Mucosa of gallbladder (tissue), 1 donor: ENCODE results near the gene MYOC. TPM values are rescaled to one million over a fixed set of nuclear protein-coding genes. Genes with fewer than 3 reads are reported as not detected.
A peak's percentile ranks its signal among the peaks of the same experiment; 100 is the strongest.

Experiments
- DNase-seq: peaks from one replicate; pipeline ENCODE4 v3.0.0-alpha.2; 2020; ENCODE audit warnings: low spot score
- total RNA-seq: library from RNA; stranded (reverse); gene quantifications from one replicate; pipeline ENCODE4 v1.2.1, GENCODE V29; 2021
- donor health status: DM: no; HTN: no; CAD: no.

The MYOC gene
- total RNA-seq, 1 donor from 2014 or later: 2.4 TPM

DNA sequence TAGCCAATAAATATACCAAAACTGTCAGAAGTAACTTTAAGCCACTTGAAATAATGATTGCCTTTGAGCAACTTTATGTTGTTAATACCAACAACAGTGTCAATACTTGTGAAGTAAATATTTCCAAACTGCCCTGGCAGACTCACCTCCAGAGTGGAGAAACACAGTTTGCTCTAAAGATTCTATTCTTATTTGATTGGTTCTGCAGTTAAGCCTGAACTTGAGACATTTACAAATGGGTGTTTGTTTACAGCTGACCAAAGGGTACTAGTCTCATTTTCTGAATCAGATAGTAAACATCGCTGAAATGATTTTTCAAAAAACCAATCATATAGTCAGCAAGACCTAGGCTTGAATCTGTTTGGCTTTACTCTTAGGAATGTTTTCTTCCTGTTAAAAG, 1.3 kb upstream of the MYOC start:
- DNase-seq: no peak

DNA sequence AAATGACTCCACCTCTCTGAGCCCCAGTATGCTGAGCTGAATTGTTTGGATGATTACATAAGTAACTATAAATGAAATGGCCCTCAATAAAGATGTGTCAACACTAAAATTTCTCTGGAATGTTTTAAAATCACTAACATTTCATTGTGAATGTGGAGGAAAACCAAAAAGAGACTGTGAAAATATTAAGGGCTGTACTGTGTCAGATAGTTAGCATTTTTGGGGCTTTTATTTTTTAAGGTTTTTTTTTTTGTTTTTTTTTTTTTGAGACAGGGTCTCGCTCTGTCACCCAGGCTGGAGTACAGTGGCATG, 6.3 kb downstream of the MYOC start:
- DNase-seq: no peak

DNA sequence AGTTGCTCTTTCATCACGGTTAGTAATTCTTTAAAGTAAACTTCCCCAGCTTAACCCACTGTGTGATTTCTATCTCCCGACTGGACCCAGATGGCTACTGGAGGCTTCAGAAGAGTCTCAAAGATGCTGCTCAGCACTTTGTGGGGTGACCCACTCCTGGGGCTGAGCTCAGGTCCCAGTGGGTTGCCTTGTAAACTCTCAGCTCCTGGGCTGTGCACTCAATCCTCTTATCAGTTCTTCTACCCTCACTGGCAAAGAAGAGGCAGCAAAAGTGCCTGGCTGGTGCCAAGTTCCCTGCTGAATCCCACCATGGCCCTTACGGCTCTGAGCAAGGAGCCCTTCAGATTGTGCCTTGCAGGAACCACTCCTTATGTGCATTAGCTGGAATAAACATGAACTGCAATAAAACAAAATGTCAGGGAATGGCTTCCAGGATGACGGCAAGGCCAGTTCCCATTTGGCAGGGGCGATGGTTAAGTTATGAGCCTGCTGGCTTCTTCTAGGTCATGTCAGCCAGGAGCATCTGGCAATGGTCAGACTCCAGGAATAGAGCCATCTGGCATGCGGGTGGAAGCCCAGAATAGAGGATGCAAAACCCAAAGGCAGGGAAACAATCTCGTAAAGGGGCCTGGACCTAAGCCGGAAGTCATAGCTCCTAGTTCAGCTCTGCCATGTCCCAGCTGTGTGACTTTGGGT, 6.8 kb downstream of the MYOC start:
- peak; percentile 63 for DNase-seq

DNA sequence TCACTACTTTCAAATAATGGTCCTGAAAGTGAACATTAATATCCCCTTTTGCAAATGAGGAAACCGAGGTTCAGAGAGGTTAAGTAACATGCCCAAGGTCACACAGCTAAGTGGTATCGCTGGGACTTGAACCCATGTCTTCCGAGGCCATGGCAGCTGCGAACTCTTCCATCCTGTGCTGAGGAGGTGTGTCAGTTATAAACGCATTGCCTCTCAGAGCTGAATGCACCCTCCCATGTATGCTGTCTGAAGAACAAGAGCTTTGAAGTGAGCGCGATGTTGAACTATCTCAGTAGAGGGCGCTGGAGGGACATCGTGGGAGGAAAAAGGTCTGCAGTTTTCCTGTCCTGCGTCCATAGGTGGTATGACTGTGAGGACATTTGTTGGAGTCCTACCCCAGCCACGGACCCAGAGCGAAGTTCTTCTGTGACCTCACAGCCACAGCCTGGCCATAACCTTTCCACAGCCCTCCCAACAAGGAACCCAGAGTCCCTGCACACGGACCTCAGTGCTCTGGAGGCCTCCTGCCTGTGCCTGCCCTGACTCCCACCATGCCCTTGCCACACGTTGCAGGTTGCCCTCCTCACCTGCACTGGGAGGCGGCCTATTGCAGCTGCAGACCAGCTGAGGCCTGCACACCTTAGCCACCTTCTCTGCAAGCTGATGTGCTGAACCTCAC, 7.5 kb downstream of the MYOC start:
- peak; percentile 83 for DNase-seq

DNA sequence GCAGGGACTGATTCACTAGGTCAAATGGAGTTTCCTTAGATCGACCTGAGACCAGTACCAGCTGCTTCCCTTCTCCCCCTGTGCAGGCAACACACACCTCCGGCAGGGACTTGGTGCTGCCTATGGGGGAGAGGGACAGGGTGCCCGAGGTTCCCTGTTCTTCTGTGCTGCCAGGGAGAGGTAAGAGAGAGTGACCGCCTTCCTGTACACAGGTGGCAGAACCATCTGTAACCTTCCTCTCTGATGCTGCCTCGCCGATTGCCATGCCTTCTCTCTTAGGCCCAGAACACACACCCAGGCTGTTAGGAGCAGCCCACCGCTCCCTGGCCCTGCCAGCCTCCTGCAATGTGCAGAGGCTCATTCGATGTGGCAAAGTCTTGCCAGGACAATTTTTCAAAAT, 9.3 kb downstream of the MYOC start:
- no peak for DNase-seq

DNA sequence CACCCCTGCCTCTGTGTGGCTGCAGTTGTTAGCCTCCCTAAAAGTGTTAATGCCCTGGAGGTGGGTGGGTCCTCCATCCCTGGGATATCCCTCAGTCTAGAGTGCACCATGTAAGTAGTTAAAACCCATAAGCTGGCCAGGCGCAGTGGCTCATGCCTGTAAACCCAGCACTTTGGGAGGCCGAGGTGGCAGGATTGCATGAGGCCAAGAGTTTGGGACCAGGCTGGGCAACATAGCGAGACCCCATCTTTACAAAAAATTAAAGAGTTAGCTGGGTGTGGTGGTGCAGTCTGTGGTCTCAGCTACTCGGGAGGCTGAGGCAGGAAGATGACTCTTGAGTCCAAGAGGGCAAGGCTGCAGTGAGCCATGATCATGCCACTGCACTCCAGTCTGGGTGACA, 10.3 kb downstream of the MYOC start:
- DNase-seq: no peak

DNA sequence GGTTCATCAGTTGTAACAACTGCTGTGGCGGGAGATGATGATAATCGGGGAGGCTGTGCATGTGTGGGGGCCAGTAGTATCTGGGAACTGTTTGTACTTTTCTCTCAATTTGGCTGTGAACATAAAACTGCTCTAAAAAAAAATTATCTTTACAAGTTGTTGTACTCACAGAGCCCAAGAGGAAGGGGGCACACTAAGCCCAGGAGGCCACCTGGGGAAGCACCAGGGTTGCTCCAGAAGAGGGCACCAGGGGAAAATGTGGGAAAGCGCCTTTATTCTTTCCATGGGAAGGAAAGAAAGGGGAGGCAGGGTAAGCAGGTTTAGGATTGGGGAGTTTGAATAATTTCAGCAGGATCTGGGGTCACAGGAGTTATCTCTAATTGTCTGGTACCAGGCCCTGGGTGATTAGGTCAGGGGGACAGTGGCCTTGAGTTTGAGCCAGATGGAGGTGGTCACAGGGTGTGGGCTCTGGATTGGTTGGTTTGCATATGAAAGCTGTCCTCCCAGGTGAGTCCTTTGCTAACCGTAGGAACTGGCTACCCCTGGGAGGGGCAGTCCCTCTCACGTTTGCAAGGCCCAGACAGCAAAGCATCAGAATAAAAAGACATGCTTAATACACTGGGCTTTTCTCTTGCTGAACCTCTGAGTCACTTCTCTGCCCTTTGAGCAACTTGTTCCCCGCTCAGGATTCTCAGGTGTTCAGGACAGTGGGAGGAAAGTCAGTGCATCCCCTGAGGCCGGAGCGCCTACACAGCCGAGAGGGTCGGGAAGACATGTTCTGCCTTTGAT, 11.2 kb downstream of the MYOC start:
- DNase-seq: no peak

DNA sequence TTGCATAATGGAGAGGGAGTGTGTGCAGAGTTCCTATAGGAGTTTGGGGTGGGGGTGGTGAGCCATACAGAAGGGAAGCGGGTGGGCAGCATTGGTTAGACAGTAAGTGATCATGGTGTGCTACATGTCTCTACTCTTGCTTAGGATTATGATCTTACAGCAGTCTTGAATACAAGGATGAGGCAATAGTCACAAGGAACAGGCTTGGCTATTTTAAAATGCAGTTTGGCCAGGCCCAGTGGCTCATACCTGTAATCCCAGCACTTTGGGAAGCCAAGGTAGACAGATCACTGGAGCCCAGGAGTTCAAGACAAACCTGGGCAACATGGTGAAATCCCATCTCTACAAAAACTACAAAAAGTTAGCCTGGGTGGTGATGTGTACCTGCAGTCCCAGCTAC, 12.3 kb downstream of the MYOC start:
- no peak for DNase-seq

DNA sequence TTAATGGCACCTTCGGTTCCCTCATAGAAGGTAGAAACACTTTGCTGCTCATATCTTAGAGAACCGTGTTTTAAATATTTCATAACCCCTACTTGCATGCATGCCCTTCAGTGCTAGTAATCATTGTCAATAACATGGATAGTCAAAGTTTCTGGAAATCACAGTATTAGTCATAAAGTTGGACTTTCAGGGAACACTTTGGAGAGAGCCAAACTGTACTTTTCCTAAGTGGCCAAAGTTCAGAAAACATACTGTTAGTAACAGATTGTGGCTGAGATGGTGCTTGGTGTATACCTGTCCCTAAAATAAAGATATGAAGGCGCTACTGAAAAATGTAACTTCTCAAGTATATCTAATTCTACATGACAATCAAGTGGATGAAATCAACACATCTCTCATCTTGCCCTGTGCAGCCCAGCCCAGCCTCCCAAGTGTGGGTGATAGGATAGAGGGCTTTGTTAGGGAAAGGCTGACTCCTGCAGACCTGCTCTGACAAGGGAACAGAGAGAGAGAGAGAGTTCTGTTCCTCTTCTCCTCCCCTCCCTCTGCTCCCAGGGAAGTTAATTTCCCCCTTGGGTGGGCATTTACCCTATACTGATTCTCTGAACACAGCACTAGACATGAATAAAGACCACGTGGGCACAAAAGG, 14.4 kb downstream of the MYOC start:
- DNase-seq: no peak

DNA sequence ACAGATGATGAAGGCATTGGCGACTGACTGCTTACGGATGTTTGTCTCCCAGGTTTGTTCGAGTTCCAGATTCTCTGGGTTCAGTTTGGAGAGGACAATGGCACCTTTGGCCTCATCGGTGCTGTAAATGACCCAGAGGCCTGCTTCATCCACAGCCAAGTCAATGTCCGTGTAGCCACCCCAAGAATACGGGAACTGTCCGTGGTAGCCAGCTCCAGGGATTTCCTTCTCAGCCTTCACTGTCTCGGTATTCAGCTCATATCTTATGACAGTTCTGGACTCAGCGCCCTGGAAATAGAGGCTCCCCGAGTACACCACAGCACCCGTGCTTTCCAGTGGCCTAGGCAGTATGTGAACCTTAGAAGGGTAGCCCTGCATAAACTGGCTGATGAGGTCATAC, 16.3 kb downstream of the MYOC start:
- DNase-seq: no peak

DNA sequence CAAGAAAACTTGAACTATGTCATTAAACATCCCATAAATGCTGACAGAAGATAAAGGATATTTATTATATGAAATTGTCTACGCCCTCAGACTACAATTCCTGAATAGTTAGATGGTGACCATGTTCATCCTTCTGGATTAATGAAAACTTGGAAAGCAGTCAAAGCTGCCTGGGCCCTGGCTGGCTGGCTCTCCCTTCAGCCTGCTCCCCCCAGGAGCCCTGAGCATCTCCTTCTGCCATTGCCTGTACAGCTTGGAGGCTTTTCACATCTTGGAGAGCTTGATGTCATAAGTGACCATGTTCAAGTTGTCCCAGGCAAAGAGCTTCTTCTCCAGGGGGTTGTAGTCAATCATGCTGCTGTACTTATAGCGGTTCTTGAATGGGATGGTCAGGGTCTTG, 16.8 kb downstream of the MYOC start:
- no peak for DNase-seq

DNA sequence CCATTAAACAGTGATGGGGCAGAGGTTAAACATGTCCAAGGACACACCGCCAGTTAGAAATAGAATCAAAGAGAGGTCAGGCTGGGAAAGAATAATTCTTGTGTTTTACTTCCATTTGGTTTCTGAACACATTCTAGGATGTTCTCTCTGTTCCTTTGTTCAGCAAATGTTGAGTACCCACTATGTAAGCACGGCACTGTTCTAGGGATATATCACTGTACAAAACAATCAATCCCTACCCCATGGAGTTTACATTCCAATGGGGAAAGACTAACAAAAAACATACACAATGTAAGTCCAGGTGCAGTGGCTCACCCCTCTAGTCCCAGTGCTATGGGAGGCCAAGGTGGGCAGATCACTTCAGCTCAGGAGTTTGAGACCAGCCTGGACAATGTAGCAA, 24.3 kb downstream of the MYOC start:
- DNase-seq: no peak

DNA sequence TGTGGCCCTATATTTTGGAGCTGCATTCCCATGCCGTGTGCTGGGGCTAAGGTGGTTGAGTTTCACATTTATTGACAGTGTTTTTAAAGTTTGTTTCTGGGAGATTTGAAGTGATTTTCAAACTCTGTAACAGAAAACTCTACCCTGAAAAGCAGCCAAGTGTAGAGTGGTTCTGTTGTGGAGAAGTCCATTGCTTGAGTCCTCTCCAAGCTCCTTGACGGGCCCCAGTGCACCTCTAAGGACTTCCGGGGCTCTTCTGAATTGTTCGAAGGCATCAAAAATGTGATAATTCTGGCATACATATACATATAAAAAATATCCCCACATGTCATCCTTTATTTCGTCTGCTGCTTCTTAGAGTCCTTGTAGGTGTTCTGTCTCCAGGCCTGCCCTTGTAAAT, 25.5 kb downstream of the MYOC start:
- DNase-seq: no peak

DNA sequence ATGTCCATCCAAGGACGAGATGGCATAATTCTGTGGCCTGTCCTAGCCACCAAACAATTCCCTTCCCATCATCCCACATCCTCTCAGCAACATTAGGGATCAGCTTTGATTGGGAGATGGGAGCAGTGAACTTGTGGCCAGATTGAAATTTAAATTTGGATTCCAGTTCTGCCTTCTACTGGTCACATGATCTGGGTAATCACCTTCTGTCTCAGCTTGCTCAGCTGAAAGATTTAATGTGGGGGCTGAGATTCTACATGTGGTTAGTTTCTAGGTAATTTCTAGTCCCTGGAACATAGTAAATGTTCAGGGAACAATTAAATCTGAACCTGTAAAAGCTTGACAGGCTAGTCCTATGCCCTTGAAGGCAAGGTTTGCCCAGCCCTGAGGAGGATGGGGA, 27.3 kb downstream of the MYOC start:
- no peak for DNase-seq

DNA sequence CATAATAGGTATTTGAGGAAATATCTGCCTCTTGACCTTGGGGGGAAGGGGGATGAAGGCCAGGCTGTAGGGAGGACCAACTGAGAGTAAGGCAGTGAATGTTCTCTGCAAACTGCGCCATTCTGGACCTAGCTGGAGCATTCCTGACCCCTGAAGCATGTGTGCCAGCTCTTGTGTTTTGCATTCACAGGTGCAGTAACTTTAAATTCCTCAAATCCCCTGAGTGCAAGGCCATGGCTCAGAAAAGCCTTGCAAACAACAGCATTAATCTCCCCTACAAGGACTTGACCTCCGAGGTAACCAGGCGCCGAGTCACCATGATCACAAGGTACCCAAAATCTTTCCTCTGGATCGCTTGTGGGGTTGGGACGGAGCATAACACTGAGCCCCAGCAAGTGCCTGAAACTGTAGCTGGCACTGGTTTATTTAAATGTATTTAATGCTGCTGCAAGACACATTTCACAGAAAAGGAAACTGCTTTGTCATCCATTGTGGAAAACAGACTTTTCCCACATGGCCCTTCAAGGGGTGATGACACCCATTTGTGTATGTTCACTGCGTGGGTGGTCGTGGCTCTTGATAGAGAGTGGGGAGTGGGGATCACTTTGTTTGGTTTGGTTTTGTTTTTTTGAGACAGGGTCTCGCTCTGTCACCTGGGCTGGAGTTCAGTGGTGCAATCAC, 28.7 kb downstream of the MYOC start:
- DNase-seq: no peak

DNA sequence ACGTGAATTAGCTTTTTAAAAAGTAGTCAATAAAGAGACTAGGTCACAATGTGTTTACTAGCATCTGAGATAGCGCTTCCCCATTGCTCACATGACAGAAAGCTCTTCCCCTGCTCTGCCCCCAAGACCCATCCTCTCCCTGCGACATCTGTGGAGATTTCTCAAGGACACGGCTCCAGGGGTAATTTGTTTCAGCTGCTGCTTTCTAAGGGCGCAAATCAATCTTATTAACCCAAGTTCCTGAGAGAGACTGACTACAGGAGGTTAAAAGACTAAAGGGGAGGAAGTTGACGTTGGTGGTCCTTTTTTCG, 30.4 kb downstream of the MYOC start, which contains the start of gene MYOCOS:
TSS of gene MYOCOS (plus strand) at position 92 of the 311 bp plus-strand sequence. CDS start 1,641 bp downstream, outside the sequence.
- no peak for DNase-seq

DNA sequence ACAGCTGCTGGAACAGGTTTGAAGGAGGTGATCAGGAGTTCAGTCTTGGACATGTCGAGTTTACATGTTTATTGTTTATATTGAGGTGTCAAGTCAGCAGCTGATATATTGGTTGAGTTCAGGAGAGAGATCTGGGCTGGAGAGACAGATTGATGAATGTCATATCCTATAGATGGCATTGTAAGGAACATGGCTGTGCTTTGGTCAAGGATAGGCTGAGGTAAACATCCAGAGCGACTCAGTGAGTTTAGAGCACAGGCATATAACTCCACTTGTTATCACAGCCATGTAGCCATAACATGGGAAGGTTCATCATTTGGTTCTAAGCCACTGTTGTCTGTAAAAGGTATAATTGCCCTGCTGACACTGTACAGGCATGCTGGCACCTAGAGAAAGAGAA, 35.9 kb downstream of the MYOC start:
- no peak for DNase-seq

DNA sequence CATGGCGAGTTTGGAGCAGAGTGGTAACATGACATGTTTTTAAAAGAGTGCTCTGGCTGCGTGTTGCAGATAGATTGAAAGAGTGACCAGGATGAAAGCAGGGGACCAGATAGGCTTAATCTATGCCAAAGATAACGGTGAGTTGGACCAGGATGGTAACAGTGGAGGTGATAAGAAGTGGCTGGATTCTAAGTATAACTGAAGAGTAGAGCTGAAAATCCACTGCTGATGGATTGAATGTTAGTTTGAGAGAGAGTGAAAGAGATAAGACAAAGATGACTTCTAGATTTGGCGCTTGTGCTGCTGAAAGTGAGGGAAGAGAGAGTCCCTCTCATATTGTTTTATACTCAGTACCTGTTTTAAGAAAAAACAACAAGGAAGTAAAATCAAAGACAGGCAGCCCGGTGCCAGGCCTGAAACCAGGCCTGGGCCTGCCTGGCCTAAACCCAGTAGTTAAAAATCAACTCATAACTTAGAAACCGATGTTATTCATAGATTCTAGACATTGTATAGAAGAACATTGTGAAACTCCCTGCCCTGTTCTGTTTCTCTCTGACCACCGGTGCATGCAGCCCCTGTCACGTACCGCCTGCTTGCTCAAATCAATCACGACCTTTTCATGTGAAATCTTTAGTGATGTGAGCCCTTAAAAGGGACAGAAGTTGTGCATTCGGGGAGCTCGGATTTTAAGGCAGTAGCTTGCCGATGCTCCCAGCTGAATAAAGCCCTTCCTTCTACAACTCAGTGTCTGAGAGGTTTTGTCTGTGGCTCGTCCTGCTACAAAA, 37.2 kb downstream of the MYOC start:
- DNase-seq: peak; percentile 36

DNA sequence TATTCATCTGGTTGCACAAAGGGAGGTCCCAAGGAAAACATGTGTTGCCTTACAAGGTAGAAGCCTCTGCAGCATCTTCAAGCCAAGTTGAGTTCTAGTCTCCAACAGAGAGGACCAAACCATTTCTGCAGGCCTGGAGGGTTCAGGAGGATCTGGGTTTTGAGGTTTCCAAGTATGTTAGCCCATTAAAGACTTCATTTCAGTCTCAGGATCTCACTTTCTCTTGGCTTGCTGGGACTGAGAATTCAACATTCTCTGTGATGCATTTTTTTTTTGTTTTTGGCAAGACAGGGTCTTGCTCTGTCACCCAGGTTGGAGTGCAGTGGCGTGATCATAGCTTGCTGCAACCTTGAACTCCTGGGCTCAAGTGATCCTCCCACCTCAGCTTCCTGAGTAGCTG, 39.2 kb downstream of the MYOC start:
- no peak for DNase-seq

DNA sequence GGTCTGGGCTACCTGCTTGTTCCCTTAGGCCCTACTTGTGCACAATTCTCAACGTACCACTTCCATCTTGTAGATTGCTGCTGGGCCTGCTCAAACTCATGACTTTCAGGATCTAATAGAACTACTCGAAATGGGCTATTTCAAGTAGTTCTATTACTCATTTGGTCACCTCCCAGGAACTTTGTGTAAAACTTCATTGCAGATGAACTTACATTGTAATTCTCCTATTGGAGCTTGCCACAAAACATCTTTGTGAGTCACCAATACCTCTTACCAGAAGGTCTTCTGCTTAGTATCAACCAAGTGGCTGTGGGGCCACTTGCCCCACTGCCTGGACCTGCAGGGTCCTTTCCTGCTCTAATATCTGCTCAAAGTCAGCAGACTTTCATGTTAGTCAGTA, 41.2 kb downstream of the MYOC start:
- no peak for DNase-seq

DNA sequence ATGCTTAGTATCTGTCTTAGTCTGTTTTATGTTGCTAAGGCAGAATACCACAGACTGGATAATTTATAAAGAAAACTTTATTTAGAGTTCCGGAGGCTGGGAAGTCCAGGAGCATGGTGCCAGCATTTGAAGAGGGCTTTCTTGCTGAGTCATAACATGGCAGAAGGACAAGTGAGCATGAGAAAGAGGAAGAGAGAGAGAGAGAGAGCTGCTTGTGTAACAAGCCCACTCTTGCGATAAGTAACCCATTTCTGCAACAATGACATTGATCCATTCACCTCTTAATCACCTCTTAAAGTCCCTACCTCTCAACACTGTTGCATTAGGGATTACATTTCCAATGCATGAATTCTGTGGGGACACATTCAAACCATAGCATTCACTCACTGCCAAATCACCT, 42.1 kb downstream of the MYOC start:
- DNase-seq: no peak
